DMS114 treated with DMSO at 0.1 percent for 48 hours (cell line): ENCODE measurements around the gene COL13A1.

ENCODE experiments used
- DNase-seq: peaks from one replicate; lab custom pipeline; 2025; ENCODE audit not compliant: unreplicated experiment; lab: John Stamatoyannopoulos, UW

The COL13A1 gene

DNA sequence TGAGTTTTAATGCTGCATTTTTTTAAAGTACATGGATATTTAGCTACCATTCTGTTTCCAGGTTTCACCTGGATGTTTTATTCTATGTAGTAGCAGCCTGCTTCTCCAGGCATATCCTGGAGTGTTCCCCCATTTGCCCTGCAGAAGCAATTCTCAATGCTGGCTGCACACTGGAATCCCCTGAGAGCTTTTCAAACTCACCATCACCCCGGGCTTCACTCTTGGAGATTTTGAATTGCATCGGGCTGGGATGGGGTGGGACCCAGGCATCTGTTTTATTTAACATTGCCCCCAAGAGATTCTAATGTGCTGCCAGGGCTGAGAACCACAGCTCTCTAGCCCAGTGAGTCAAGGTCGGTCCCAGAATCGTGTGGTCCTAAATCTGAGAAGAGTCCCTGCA lies 137.8 kb downstream of the COL13A1 start:
- no peak for DNase-seq

DNA sequence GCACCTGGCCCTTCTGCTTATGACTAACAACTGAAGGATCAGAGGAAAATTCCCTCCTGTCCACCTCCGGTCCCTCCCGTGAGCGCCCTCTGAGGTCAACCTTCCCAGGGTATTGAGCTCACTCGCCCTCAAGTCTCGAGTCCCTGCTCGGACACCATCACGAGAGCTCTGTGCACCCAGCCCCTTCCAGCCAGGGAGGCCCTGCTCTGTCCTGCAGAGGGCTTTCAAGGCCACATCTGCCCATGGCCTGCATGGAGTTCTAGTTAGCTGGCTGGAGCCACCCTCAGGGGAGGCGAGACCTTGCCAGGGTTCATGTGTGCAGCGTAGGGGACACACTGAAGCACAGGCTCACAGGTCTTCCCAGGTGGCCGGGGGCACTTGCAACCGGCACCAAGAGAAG lies 140.0 kb downstream of the COL13A1 start:
- DNase-seq, result no peak

DNA sequence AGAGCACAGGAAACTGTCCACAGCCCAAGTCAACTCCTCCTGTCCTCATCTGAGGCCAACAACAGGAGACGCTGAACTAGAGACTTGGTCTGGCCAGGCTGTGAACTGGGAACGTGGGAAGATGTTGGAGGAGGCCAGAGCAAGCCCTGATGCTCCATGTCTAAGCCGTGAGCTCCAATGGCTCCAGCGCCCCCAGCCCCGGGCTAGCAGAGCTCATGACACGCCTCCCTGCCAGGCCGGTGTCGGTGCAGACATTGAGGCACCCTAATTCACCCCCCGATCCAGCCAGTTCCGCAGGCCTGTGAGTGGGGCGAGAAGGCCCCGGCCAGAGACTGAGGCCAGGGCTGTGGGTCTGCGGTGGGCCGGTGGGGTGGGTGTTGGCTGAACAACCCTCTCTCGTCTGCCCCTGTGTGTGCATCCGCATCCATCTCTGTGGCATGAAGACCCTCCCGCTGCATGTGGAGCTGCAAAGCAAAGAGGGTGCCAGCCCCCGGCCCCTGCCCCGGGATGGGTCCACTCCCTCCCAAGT lies 141.7 kb downstream of the COL13A1 start:
- no peak for DNase-seq

DNA sequence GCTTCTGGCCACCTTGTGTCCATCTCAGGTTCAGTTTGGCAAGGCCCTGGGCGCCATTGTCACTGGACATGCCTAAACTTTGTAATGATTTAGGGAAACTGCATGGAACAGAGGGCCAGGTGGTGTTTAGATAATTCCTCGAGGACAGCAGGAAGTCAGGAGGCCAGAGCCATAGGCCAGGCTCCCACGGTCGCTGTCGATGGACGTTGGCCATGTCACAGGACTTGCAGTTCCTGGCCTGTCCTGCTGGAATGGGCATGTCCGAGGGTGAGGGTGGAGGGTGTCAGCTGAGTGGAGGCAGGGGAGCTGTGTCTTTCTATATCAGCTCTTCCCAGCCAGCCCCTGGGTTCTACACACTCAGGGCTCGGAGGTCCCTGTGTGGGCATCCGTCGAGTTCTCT lies 143.1 kb downstream of the COL13A1 start:
- DNase-seq, result no peak

DNA sequence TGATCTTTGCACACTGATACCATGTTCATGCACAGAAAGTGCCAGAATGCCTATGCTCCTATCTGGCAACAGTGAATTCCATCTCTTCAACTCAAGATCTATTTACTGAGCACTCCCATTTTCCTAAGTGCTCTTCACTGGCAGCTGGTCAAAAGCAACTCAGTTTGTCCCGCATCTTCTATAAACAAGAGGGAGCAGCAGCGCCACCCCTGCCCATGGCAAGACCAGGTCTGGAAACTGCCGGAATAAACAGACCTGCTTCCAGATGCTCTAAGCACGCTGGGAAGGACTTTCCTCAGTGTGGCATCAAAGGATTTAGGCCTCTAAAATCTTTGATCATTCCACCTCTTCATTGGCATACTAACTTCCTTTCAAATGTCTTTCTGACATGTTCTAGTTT lies 146.6 kb downstream of the COL13A1 start:
- DNase-seq, result no peak

DNA sequence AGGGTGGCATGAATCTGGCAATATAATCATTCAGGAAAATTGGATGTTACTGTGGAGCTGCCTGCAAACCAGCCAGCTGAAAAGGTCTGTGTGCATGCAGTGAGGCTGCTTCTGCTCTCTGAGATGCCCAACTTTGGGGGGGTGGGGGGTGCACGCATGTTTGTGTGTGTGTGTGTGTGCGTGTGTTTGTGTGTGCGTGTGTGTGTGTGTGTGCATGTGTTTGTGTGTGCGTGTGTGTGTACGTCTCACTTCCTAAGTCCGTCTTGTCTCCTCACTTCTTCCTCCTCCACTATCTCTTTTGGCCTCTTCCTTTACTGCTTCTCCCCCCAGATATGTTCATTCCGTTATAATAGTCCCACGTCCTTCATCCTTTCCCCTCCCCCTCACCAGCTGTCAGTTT lies 148.1 kb downstream of the COL13A1 start:
- DNase-seq, result no peak

DNA sequence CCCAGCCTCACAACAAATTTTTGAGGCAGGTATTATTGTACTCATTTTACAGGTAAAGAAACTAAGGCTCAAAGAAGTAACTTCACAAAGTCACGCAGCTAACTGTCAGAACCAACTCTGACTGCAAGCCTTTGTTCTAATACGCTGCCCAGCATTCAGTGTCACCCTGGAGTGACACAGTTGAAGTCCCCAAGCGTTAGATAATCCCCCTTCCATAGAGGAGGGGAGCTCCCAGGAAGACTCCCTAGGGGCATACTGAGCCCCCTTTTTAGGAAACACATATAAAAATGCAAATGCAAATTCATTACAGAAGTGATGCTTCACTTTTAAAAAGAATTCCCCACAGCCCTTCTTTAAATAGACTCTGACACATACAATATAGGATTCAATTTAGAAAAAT lies 150.0 kb downstream of the COL13A1 start:
- DNase-seq, result no peak

DNA sequence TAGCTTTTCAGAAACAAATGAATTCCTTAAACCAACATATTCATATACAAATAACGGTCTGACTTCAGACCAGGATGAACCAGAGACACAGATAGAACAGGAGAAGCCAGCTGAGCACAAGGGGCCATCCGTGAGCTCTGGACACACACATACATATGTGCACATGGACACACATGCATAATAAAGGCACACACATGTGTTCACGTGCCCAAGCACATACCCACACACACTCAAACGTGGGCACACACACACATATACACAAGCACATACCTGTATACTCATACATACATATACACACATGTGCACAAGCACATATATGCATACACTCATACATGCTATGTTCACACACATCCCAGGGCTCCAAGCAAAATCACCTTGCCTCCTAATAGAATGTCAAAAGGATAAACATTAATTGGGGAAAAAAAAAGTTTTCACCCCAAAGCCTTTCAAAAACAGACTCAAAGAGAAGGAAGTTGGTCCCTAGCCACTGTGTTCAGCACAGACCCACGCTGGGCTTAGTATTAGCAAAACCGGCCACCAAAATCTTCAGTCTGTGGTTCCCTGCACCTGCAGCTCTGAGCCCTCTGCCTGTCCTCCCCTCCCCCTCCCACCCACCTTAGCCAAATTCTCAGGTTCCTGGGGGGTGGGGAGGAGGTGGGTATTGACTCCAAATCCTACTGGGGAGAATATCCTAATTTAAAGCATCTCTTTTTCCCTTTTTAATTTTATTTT lies 150.5 kb downstream of the COL13A1 start:
- DNase-seq, result no peak

DNA sequence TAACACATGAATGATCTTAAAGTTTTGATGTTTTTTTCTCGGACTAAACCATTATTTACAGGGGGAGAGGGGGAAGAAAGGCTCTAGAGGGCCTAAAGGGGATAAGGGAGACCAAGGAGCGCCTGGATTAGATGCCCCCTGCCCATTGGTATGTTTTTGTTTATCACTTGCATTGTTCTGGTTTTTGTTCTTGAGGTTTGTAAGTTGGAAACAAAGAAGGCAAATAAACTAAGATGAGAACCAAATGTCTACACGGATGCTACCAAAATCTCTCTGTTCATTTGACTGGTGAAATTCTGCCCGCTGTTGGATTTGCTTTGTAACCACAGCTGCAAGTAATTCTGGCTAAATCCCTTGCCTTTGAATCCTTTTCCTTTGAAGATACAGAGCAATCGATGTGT lies 151.1 kb downstream of the COL13A1 start:
- DNase-seq, result no peak

DNA sequence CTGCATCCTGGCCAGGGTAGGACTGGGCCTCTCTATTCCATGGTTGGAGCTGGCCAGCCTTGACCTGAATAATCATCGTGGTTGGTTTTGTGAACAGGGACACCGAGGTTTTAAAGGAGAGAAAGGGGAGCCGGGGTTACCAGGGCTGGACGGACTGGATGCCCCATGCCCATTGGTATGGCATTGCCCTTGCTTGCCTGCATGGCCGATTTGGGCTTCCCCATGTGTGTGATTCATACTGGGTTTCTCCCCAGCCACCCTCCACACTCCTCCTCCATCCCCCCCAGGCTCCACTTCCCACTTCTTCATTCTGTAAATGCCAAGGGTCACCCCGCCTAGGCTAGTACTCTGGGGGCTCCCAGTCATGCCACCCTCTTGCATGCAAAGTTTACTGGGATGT lies 152.1 kb downstream of the COL13A1 start:
- DNase-seq, result no peak

DNA sequence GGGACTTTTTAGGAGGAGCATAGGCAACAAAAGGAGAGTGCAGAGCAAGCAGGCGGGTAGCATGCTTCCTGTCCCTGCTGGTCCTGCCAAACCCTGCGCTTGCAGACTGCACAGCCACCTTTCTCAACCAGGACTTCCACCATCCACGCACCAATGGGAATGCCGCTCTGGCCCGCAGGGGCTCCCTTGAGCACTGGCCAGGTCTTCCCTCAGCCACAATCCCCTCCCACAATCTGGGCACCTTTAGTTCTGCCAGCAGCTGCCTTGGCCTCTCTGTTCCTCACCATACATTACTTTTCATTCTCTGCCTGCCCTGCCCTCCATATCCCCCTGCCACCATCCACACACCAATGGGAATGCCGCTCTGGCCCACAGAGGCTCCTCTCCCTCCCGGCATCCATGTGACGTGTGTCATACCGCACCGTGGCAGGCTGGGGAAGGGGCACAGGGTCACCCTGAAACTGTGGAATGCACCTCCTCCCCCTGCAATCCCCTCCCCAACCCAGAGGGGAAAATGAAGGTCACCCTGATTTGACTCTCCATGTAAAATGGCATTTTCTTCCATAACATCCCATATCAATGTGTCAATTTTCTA lies 153.6 kb downstream of the COL13A1 start:
- no peak for DNase-seq

DNA sequence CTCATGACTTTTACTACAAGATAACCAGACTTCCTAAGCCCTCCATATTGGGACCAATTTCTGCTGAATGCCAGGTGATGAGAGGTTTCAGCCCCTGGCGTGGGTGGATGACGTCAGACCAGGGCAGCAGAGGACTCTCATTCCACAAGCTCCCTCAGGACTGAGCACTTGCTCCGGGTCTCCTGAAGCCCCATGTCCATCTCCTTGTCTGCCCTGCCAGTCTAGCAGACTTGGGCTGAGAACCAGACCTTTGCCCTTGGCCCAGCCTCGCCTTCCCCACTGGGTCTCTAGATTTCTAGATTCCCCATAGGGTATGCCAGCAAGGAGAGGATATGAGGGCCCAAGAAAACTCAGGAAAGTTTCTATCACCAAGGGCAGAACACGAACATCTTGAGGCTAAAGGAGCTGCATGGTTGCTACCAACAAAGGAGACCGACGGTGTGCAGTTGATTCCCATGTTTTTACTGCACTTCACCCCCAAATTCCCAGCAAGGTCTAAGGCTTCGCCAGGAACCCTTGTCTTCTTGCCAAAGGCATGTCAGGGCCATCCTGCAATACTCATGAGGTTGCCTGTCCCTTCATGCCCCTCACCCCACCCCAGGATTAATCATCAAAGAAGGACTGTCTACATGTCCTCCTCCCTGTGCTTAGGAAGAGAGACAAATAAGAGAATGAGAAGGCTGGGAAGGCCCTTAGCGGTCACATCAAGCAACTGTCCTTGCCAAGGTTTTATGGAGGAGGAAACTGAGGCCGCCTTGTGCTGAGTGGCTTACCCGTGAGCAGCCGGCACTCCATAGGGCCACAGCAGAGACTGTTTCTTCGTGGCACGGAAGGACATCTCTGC lies 154.4 kb downstream of the COL13A1 start:
- no peak for DNase-seq

DNA sequence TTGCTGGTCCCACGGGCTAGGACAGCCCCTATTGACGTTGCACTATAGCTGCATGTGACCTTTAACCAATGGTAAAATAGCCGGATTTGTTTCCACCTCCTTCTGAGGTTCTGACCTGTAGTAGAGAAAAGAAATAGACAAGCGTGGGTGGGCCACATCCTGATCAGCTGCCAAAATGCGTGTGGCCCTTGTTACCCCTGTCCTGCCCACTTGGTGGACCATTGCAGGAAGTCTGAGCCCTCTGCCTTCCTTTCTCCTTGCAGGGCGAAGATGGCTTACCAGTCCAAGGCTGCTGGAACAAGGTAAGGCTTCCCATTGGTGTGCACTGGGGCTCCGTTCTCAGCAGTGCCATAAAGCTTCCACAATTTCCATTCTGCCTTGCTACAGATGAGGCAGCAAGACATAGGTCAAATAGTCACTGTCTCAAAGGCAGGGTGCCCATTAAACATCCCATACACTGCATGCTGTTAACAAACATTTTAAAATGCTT lies 155.1 kb downstream of the COL13A1 start:
- DNase-seq, result no peak

DNA sequence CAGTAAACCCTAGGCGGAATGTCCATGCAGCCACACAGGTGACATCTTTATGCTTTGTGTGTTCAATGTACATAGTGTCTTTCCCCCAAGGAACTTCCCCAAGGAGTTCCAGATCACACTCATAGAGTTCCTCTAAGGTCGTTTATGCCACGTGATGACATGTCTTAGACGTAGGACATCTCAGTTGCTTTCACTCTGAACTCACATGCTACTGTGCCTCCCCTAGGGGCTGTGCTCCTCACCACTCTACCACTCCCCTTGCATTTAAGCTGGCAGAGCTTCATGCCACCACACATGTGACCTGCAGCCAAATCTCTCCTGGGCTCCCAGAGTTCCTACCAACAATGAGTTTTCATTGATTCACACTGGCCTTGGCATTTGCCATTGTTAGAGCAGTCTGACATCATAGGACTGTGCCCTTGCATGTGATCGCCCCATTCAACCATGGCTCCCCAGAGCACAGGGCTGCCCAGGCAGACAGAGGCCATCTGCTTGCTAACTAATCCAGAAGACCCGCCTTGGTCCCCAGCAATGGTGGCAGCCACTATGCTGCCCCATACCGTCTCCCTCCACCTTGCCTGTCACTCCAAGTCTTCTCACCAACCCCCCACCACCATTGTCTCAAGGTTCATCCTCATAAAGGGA lies 155.7 kb downstream of the COL13A1 start:
- no peak for DNase-seq

DNA sequence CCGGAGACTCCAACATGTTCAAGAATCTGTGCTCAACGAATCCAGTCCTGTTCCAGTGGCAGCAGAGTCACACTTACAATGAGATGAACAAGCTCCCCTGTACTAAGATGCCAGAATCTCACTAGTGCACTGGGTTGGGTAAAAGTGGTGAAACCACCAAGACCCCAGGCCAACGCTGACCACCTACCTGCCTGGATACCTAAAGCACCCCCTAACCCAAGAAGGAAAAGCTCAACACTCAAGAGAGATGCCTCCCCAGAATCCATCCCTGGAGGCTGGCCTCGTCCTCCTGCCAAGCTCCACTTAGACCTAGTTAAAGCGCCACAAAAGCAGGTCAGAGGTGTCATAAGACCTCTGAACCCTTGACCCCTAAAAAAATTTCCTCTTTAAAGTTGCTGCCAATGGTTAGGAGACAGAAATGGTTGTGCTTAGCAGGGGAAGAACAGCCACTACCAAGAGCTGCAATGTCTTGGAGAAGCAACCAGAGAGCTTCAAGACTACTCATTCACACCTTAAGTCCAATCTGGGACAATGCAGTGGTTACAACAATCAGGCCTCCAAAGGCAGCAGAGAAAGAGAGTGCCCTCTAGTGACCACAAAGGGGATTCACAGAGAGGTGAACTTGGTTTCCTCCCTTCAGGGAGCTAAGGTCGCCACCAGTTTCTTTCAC lies 156.3 kb downstream of the COL13A1 start:
- peak; percentile 49 for DNase-seq

DNA sequence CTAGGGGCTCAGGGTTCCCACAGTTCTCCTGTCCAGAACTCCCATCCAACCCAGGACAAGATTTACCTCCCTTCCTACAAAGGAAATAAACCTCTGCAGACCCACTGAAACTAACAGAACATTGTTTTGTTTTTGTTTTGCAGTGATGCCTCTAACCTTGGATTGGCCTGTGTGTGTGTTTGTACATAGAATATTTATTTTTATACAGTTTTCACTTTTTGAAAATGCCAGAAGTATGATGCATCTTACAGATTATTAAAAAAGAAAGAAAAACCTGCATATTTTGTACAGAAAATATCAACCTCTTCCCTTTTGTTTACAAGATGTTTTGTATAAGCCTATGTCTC lies 156.8 kb downstream of the COL13A1 start:
- no peak for DNase-seq

DNA sequence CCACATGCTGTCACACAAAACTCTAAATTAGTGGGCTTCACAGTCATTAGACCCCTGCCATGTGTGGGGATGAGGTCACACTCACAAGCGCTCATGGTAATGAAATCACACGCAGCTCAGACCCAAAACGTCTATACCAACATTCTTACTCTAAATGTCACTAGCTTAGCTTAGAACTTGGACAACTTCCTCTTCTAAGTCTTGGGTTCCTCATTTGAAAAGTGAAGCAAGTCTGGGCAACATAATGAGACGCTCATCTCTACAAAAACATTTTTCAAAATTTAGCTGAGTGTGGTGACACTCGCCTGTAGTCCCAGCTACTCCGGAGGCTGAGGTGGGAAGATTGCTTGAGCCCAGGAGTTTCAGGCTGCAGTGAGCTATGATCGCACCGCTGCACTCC lies 158.2 kb downstream of the COL13A1 start:
- no peak for DNase-seq

DNA sequence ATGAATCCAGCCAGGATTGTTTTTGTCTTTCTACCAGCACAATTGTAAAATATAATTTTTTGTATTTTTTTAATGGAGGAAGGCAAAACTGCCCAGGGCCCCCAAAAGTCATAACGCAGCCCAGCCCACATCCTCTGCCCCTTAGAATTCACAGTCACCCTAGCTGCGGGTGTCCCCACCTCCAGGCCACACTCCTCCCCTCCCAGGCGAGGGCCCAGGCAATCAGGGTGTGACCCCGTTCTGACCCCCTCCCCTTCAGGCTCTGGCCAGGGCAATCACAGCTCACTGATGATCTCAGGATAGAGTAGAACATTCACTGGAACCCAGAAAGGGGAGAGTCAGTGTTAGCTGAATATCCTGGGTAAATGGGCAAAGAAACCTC lies 158.9 kb downstream of the COL13A1 start:
- DNase-seq, result no peak

DNA sequence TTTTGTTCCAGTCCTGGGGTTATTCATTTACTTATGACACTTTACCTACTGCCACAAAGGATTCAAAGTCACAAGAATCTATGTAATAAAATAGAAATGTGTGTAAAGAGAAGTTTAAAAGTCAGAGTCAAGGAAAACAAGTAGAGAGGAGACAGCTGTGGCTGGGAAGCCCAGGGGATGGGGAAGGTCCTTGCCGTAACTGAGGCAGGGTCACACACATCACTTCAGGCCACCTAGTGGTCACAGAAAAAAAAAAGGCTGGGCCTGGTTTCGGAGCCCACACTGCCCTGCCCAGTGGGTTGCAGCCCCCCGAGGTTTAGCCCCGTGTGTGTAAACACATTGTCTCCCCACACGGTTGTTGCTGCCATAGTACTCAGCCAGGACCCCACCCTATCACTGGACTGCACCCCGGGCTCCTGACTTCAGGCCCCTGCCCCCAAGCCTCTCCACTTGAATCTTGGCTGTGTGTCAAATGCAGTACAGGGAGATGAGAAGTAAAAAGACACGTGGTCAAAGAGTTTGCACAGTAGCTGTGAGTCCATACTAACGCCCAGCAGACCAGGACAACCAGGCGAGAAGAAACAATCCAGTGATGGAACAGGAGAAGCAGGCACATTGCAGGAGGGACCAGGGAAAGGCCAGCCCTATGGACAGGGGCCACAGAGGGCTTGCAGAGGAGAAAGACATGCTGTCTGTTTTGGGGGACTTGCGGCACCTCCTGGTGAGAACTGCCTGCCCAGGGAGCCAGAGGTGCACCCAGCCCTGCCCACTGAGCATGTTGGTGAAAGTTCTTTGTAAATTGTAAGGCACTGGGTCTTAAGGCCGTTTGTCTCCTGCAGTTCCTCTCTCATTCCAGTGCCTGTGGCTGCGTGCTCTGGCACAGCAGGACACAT lies 159.5 kb downstream of the COL13A1 start:
- DNase-seq, result no peak
